Tibial nerve (tissue), 4 donors: ENCODE results near the gene NR2C1. TPM values are rescaled to one million over a fixed set of nuclear protein-coding genes. Genes with fewer than 3 reads are reported as not detected.

Experiments
- DNase-seq, 2 donors: peaks; one replicate each; pipeline ENCODE4 v3.0.0-alpha.2; 2019; ENCODE audit warnings: low spot score in 2 of 2
- H3K27ac ChIP-seq, 4 donors: fragments of 200-600 bp; sonication (generic) in 3 of 4; one replicate each; pipeline ENCODE4 v1.5.1; 2017 to 2019; ENCODE audit warnings: mild to moderate bottlenecking in 1 of 4
- H3K27me3 ChIP-seq, 2 donors: fragments of 200-600 bp; sonication (generic) in 1 of 2; one replicate each; pipeline versions ENCODE4 v1.5.1 to v1.6.0; 2017 to 2019
- H3K36me3 ChIP-seq, 3 donors: fragments of 200-600 bp; sonication (generic); one replicate each; pipeline ENCODE4 v1.5.1; 2018 to 2019
- H3K4me1 ChIP-seq, 4 donors: fragments of 200-600 bp; sonication (generic) in 3 of 4; one replicate each; pipeline ENCODE4 v1.5.1; 2017 to 2019
- H3K4me3 ChIP-seq, 4 donors: fragments of 200-600 bp; sonication (generic) in 3 of 4; one replicate each; pipeline ENCODE4 v1.5.1; 2017 to 2019; ENCODE audit warnings: mild to moderate bottlenecking in 1 of 4, moderate library complexity in 1 of 4
- H3K9me3 ChIP-seq, 4 donors: fragments of 200-600 bp; sonication (generic) in 3 of 4; one replicate each; pipeline ENCODE4 v1.5.1; 2017 to 2019
- EP300 ChIP-seq, 2 donors: sonication (generic); formaldehyde crosslinking; IDR thresholded peaks; one replicate each; pipeline ENCODE4 v1.6.1; 2017; ENCODE audit warnings: antibody characterized with exemption in 2 of 2, mild to moderate bottlenecking in 1 of 2
- POLR2A ChIP-seq, 2 donors: fragments of 450-650 bp; IDR thresholded peaks; one replicate each; pipeline ENCODE4 v1.6.1; 2017; ENCODE audit warnings: antibody characterized with exemption in 2 of 2, mild to moderate bottlenecking in 2 of 2, moderate library complexity in 2 of 2
- whole genome bisulfite sequencing, 2 donors: methylation state at CpG; one replicate each; pipeline ENCODE4 v1.1.5; 2018; 5-methylcytosine and 5-hydroxymethylcytosine counted together
- total RNA-seq, 4 donors: library from RNA; depleted of rRNA; stranded (reverse); fragments of >200 nt; gene quantifications; one replicate each; pipeline ENCODE4 v1.1.0, GENCODE V29; 2016
- TF ChIP-seq, protein P1 (sequence below), 5 experiments: fragments of 200-600 bp in 3 of 5; fragments of 450-650 bp in 2 of 5; sonication (generic) in 3 of 5; IDR thresholded peaks; one replicate each; pipeline ENCODE4 v1.5.1; 2016 to 2019; ENCODE audit warnings: antibody characterized with exemption in 5 of 5, mild to moderate bottlenecking in 3 of 5, moderate library complexity in 2 of 5

Gene NR2C1
- total RNA-seq, 4 donors from 2014 or later = 64.5 to 93.5 (median 75.2) TPM

DNA sequence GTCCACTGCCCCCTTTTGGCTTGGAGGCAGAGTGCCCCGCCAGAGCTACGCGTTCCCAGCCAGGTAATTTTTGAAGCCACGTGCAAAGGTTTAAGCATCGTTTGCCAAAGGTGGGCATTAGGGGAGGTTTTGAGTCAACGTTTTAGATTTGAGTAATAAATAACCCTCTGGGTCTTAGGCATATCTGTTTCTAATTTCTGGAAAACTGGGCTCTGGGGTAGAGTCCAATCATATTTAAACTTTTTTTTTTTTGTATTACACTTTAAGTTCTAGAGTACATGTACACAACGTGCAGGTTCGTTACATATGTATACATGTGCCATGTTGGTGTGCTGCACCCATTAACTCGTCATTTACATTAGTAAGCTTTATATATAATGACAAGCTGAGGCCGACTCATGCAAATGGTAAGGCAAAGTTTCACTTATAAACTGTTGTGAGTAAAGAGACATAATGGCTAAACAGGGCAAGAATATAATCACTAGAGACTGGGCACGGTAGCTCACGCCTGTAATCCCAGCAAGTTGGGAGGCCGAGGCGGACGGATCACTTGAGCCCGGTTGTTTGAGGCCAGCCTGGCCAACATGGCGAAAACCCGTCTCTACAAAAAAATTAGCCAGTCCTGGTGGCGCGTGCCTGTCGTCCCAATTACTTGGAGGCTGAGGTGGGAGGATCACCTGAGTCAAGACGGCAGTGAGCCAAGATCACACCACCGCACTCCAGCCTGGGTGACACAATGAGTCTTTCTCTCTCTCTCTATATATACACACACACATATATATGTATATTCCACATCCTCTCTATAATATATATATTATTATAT lies 491 bp upstream of the NR2C1 start:
- no peak for DNase-seq
- Histone ChIP-seq H3K4me1 (peaks cover 0 to 51% (median 8%) of the 10 kb centered on the region in 4 donors), H3K27me3 (no peaks in the 10 kb centered on the region), H3K27ac (peak overlapping the region; percentile 86 to 96 (median 94)), H3K36me3 (no peaks in the 10 kb centered on the region), H3K9me3 (no peaks in the 10 kb centered on the region), H3K4me3 (peak overlapping the region; percentile 68 to 99 (median 97))
- TF ChIP-seq EP300 (IDR thresholded peaks at IDR 0.05) = no peak
- TF ChIP-seq, protein P1, sequence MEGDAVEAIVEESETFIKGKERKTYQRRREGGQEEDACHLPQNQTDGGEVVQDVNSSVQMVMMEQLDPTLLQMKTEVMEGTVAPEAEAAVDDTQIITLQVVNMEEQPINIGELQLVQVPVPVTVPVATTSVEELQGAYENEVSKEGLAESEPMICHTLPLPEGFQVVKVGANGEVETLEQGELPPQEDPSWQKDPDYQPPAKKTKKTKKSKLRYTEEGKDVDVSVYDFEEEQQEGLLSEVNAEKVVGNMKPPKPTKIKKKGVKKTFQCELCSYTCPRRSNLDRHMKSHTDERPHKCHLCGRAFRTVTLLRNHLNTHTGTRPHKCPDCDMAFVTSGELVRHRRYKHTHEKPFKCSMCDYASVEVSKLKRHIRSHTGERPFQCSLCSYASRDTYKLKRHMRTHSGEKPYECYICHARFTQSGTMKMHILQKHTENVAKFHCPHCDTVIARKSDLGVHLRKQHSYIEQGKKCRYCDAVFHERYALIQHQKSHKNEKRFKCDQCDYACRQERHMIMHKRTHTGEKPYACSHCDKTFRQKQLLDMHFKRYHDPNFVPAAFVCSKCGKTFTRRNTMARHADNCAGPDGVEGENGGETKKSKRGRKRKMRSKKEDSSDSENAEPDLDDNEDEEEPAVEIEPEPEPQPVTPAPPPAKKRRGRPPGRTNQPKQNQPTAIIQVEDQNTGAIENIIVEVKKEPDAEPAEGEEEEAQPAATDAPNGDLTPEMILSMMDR (IDR thresholded peaks at IDR 0.05) = peak in 4 of 5 experiments; percentile 78 to 90 (median 80)
- no peak for TF ChIP-seq POLR2A (IDR thresholded peaks at IDR 0.05)
- WGBS, 2 donors = 54 to 56% methylated on average over 23 of the region's 23 CpGs

DNA sequence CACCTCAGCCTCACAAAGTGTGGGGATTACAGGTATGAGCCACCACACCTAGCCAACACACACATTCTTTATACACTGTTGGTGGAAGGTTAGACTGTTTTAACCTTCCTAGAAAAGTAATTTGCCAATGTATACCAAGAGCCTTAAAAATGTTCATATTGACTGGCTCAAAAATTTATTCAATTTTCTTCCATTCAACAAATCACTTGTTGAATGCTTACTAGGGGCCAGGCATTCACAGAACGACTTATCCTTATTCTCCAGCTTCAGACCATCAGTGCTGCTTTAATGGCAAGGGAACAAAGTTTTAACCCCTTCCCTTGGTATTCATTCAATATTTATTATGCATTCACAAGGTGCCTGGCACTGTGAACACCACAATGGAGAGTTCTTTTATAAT lies 3.0 kb downstream of the NR2C1 start:
- Histone ChIP-seq H3K9me3 (no peaks in the 10 kb centered on the region), H3K4me1 (peaks cover 0 to 48% (median 8%) of the 10 kb centered on the region in 4 donors), H3K27ac (no peak overlapping the region), H3K27me3 (no peaks in the 10 kb centered on the region), H3K4me3 (no peak overlapping the region), H3K36me3 (peaks cover 0 to 20% (median 0%) of the 10 kb centered on the region in 3 donors)
- WGBS, 2 donors = 64 to 72% methylated on average over 1 of the region's 1 CpG
- TF ChIP-seq EP300 (IDR thresholded peaks at IDR 0.05) (no peak), POLR2A (IDR thresholded peaks at IDR 0.05) (no peak)
- TF ChIP-seq, protein P1 (IDR thresholded peaks at IDR 0.05) = no peak
- DNase-seq = no peak

DNA sequence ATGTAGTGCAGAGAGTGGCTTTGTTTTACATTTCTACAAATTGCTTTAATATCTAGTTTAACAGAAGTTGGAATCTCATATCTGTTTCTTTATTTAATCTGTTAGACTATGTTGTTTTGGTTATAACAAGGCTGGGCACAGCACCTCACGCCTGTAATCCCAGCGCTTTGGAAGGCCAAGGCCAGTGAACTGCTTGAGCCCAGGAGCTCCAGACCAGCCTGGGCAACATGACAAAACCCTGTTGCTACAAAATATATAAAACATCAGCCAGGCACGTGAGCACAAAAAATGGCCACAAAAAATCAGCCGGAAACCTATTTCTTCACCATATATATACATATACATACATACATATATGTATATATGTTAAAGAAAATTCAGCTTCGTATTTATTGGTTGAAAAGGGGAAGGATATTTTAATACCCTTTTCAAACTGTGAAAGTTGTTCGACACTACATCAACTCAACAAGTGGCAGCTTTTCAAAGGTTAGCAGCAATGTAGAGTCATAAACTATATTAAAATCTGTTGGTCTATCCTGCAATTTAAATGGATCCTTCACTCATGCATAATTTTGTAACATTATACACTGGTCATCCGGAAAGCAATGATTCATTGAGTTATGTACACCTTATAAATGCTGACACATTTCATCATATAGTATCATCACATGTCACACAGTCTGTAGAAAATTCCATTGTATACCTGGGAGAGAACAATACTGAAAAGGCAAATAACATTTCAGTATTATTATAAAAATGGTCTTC lies 7.1 kb downstream of the NR2C1 start:
- TF ChIP-seq EP300 (IDR thresholded peaks at IDR 0.05) = no peak
- TF ChIP-seq, protein P1 (IDR thresholded peaks at IDR 0.05) = no peak
- no peak for TF ChIP-seq POLR2A (IDR thresholded peaks at IDR 0.05)
- Histone ChIP-seq H3K9me3 (no peaks in the 10 kb centered on the region), H3K4me1 (peaks cover 0 to 17% (median 0%) of the 10 kb centered on the region in 4 donors), H3K27me3 (no peaks in the 10 kb centered on the region), H3K27ac (no peak overlapping the region), H3K36me3 (peaks cover 0 to 59% (median 0%) of the 10 kb centered on the region in 3 donors), H3K4me3 (no peak overlapping the region)
- DNase-seq = no peak
- 88 to 95% methylated on average over 7 of the region's 7 CpGs for WGBS, 2 donors

DNA sequence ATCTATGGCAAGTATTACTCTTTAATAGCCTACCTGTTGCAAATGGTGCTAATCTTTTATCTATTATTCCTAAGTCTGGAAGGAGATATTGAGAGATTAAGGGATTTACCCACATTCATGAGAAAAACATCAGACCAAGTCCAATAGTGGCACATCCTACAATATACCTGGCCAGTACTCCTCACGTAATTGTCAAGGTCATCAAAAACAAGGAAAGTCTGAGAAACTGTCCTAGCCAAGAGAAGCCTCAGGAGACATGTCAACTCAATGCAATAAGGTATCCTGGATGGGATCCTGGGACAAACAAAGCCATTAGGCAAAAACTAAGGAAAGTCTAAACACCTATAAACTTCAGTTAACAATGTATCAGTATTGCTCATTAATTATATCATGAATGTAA lies 12.5 kb downstream of the NR2C1 start:
- Histone ChIP-seq H3K4me3 (no peak overlapping the region), H3K36me3 (peaks cover 0 to 97% (median 2%) of the 10 kb centered on the region in 3 donors), H3K27me3 (no peaks in the 10 kb centered on the region), H3K27ac (no peak overlapping the region), H3K9me3 (no peaks in the 10 kb centered on the region), H3K4me1 (no peaks in the 10 kb centered on the region)
- TF ChIP-seq, protein P1 (IDR thresholded peaks at IDR 0.05) = no peak
- no peak for TF ChIP-seq EP300 (IDR thresholded peaks at IDR 0.05)
- TF ChIP-seq POLR2A (IDR thresholded peaks at IDR 0.05) = no peak
- no peak for DNase-seq
- WGBS, 2 donors = 96% methylated on average over 1 of the region's 1 CpG

DNA sequence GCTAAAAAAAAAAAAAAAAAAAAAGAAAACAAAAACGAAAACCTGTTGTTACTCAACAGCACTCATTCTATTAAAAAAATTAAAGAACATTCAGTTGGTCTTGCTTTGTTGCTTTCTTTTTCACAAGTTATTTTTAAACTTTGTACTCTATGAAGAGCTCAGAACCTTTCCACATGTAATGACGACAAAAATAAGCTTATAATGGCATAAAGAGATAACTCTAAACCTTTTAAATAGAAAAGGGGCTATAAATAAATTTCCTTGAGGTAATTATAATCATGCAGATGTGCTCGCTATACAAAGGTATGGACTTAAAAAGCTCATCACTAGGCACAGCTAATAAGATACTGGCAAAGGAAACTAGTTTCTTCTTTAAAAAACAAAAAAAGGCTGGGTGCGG lies 13.4 kb downstream of the NR2C1 start:
- no peak for DNase-seq
- Histone ChIP-seq H3K4me1 (no peaks in the 10 kb centered on the region), H3K4me3 (no peak overlapping the region), H3K36me3 (peaks cover 0 to 99% (median 2%) of the 10 kb centered on the region in 3 donors), H3K27ac (no peak overlapping the region), H3K9me3 (no peaks in the 10 kb centered on the region), H3K27me3 (no peaks in the 10 kb centered on the region)
- TF ChIP-seq EP300 (IDR thresholded peaks at IDR 0.05) = no peak
- TF ChIP-seq, protein P1 (IDR thresholded peaks at IDR 0.05) = no peak
- TF ChIP-seq POLR2A (IDR thresholded peaks at IDR 0.05) = no peak
- WGBS, 2 donors = 89 to 91% methylated on average over 4 of the region's 4 CpGs
